ENCODE data around the gene ALKBH1. TPM values are rescaled to one million over a fixed set of nuclear protein-coding genes. Genes with fewer than 3 reads are reported as not detected.

Gene ALKBH1
- total RNA-seq, 1 experiment from 2014 or later, result 17.1 TPM

DNA sequence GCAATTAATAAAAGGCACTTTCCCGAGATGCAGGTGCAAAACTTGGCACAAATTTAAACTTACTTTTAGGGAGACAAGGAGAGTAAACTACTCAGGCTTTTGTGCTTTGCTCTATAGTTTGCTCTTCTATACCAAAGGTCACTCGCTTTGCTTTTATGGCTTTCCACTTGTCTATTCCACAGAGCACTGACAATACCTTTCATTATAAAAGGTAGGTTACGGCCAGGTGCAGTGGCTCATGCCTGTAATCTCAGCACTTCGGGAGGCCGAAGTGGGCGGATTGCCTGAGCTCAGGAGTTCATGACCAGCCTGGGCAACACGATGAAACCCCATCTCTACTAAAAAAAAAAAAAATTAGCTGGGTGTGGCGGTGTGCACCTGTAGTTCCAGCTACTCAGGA is 32.9 kb downstream of the ALKBH1 start:
- peaks cover 3% of the 10 kb centered on the region; the same call in 1 of the 2 replicates for H3K36me3 ChIP-seq (ENCODE audit: control insufficient read depth, insufficient read depth, low read length)
- H3K36me3 Mint-ChIP-seq (ENCODE audit: insufficient read depth, unreplicated experiment), result peaks cover 60% of the 10 kb centered on the region
- no peaks in the 10 kb centered on the region for H3K9me3 Mint-ChIP-seq (ENCODE audit: unreplicated experiment)
- TF ChIP-seq, protein P1, sequence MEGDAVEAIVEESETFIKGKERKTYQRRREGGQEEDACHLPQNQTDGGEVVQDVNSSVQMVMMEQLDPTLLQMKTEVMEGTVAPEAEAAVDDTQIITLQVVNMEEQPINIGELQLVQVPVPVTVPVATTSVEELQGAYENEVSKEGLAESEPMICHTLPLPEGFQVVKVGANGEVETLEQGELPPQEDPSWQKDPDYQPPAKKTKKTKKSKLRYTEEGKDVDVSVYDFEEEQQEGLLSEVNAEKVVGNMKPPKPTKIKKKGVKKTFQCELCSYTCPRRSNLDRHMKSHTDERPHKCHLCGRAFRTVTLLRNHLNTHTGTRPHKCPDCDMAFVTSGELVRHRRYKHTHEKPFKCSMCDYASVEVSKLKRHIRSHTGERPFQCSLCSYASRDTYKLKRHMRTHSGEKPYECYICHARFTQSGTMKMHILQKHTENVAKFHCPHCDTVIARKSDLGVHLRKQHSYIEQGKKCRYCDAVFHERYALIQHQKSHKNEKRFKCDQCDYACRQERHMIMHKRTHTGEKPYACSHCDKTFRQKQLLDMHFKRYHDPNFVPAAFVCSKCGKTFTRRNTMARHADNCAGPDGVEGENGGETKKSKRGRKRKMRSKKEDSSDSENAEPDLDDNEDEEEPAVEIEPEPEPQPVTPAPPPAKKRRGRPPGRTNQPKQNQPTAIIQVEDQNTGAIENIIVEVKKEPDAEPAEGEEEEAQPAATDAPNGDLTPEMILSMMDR (IDR thresholded peaks at IDR 0.05; ENCODE audit: insufficient read depth in 1 of 2, low read depth in 1 of 2, low read length in 1 of 2, severe bottlenecking in 1 of 2, unreplicated experiment in 1 of 2), result no peak
- H3K4me3 ChIP-seq (ENCODE audit: low read depth, low read length), result no peak overlapping the region
- DNase-seq, result peak in 1 of 2 experiments; percentile 26
- no peaks in the 10 kb centered on the region for H3K27me3 ChIP-seq (replicated peaks; ENCODE audit: control insufficient read depth, insufficient read depth, low read length)
- H3K4me3 Mint-ChIP-seq (ENCODE audit: unreplicated experiment), result no peak overlapping the region
- CTCF ChIA-PET, result no interaction called here
- no peaks in the 10 kb centered on the region for H3K4me1 ChIP-seq
- intact Hi-C loops (cut with micrococcal nuclease; ENCODE audit: unreplicated experiment), result no loop called here
- H3K9me3 ChIP-seq, result no peaks in the 10 kb centered on the region
- POLR2A ChIA-PET, result no interaction called here
- no peaks in the 10 kb centered on the region for H3K27me3 Mint-ChIP-seq (ENCODE audit: insufficient read depth, unreplicated experiment)
- BruUV-seq (replicated peaks), result no TSS peak
- H3K4me1 Mint-ChIP-seq (ENCODE audit: low read depth, unreplicated experiment), result no peaks in the 10 kb centered on the region
- no peak overlapping the region for H3K27ac Mint-ChIP-seq (ENCODE audit: unreplicated experiment)

DNA sequence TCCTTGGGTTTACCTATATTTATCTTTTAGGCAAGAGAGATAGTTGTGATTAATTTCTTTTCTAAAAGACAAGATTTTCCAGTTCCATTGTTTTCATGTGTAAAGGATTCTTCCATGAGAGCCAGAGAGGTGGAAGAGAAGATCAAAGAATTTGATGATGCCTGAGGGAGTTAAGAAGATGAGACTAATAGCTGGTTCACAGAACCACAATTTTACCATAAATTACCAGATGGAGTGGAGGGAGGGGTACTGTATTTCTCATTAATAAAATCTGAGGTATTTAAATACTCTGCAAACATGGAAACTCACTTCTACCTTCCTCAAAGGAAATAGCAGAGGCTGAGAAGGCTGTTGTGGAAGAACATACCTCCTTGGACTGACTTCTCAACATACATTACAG is 34.6 kb downstream of the ALKBH1 start:
- intact Hi-C loops (cut with micrococcal nuclease; ENCODE audit: unreplicated experiment), result no loop called here
- H3K27me3 Mint-ChIP-seq (ENCODE audit: insufficient read depth, unreplicated experiment), result no peaks in the 10 kb centered on the region

DNA sequence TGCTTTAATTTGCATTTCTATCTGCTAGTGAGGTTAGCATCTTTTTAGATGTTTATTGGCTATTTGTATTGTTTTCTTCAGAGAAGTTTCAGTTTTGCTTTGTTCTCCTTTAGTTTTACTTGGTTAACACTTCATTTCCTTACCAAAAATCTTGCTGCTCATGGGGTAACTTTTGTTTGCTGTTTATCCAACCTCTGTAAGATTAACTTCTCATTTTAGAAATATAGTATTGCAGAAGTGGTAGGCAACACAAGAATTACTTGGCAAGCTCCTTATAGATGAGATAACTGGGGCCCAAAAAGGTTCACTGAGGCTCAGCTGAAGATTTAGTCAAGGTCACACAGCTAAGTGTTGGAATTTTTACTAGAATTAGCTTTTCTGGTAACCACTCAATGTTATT is 40.5 kb downstream of the ALKBH1 start:
- Histone ChIP-seq H3K9me3 (no peaks in the 10 kb centered on the region), H3K4me1 (no peaks in the 10 kb centered on the region), H3K36me3 (ENCODE audit: control insufficient read depth, insufficient read depth, low read length) (no peaks in the 10 kb centered on the region), H3K27me3 (replicated peaks; ENCODE audit: control insufficient read depth, insufficient read depth, low read length) (no peaks in the 10 kb centered on the region), H3K4me3 (ENCODE audit: low read depth, low read length) (no peak overlapping the region)
- Mint-ChIP-seq H3K9me3 (ENCODE audit: unreplicated experiment) (no peaks in the 10 kb centered on the region), H3K27ac (ENCODE audit: unreplicated experiment) (no peak overlapping the region), H3K4me3 (ENCODE audit: unreplicated experiment) (no peak overlapping the region), H3K36me3 (ENCODE audit: insufficient read depth, unreplicated experiment) (no peaks in the 10 kb centered on the region), H3K27me3 (ENCODE audit: insufficient read depth, unreplicated experiment) (no peaks in the 10 kb centered on the region), H3K4me1 (ENCODE audit: low read depth, unreplicated experiment) (no peaks in the 10 kb centered on the region)
- intact Hi-C loops (cut with micrococcal nuclease; ENCODE audit: unreplicated experiment), result no loop called here
- DNase-seq, result no peak
- no TSS peak for BruUV-seq (replicated peaks)
- ChIA-PET CTCF (no interaction called here), POLR2A (no interaction called here)
- TF ChIP-seq, protein P1 (IDR thresholded peaks at IDR 0.05; ENCODE audit: insufficient read depth in 1 of 2, low read depth in 1 of 2, low read length in 1 of 2, severe bottlenecking in 1 of 2, unreplicated experiment in 1 of 2), result no peak

More for the DNA sequence above, 34.6 kb downstream of the ALKBH1 start:
- no peak overlapping the region for H3K4me3 Mint-ChIP-seq (ENCODE audit: unreplicated experiment)
- H3K27ac Mint-ChIP-seq (ENCODE audit: unreplicated experiment), result no peak overlapping the region
- H3K9me3 Mint-ChIP-seq (ENCODE audit: unreplicated experiment), result no peaks in the 10 kb centered on the region
- H3K4me1 Mint-ChIP-seq (ENCODE audit: low read depth, unreplicated experiment), result no peaks in the 10 kb centered on the region
- DNase-seq, result no peak
- CTCF ChIA-PET, result no interaction called here
- Histone ChIP-seq H3K27me3 (replicated peaks; ENCODE audit: control insufficient read depth, insufficient read depth, low read length) (no peaks in the 10 kb centered on the region), H3K4me1 (no peaks in the 10 kb centered on the region), H3K9me3 (no peaks in the 10 kb centered on the region), H3K4me3 (ENCODE audit: low read depth, low read length) (no peak overlapping the region), H3K36me3 (ENCODE audit: control insufficient read depth, insufficient read depth, low read length) (peaks cover 3% of the 10 kb centered on the region; the same call in 1 of the 2 replicates)
- BruUV-seq (replicated peaks), result TSS peak; percentile 15
- POLR2A ChIA-PET, result no interaction called here
- TF ChIP-seq, protein P1 (IDR thresholded peaks at IDR 0.05; ENCODE audit: insufficient read depth in 1 of 2, low read depth in 1 of 2, low read length in 1 of 2, severe bottlenecking in 1 of 2, unreplicated experiment in 1 of 2), result no peak
- peaks cover 48% of the 10 kb centered on the region for H3K36me3 Mint-ChIP-seq (ENCODE audit: insufficient read depth, unreplicated experiment)
